MM.1S (cell line): ENCODE measurements around the gene FXR2.
"Not testable (repeated sequence)": the region's sequence is repeated elsewhere in the genome, so short reads cannot be mapped to it uniquely, and the experiment has no call there.

Experiments used
- DNase-seq: peaks from one replicate; pipeline ENCODE4 v3.0.0-alpha.2; 2015
- H2AFZ ChIP-seq: fragments of 300-600 bp; sonication (generic); 2 replicates; pipeline ENCODE4 v1.6.0; 2016; ENCODE audit warnings: antibody characterized with exemption, low read length
- H3F3A ChIP-seq: fragments of 300-600 bp; sonication (generic); 2 replicates; pipeline ENCODE4 v1.6.1; 2016; ENCODE audit warnings: mild to moderate bottlenecking, antibody characterized with exemption, low read length, moderate library complexity, mixed read lengths; ENCODE audit not compliant: insufficient read depth
- H3K27ac ChIP-seq: fragments of 300-600 bp; sonication (generic); 2 replicates; pipeline ENCODE4 v1.5.1; 2016; ENCODE audit warnings: mild to moderate bottlenecking, low read length
- H3K27me3 ChIP-seq: fragments of 300-600 bp; sonication (generic); replicated peaks from 2 replicates; pipeline ENCODE4 v1.6.0; 2016; ENCODE audit warnings: low read length; ENCODE audit not compliant: insufficient read depth
- H3K36me3 ChIP-seq: fragments of 300-600 bp; sonication (generic); replicated peaks from 2 replicates; pipeline ENCODE4 v1.6.1; 2016; ENCODE audit warnings: mild to moderate bottlenecking, low read length, mixed read lengths; ENCODE audit not compliant: insufficient read depth
- H3K4me1 ChIP-seq: fragments of 300-600 bp; sonication (generic); 2 replicates; pipeline ENCODE4 v1.6.1; 2016; ENCODE audit warnings: low read length, mixed read lengths
- H3K4me2 ChIP-seq: fragments of 300-600 bp; sonication (generic); 2 replicates; pipeline ENCODE4 v1.6.0; 2016; ENCODE audit warnings: low read depth, low read length
- H3K4me3 ChIP-seq: fragments of 300-600 bp; sonication (generic); 2 replicates; pipeline ENCODE4 v1.5.1; 2016; ENCODE audit warnings: low read length, mixed read lengths
- H3K79me2 ChIP-seq: fragments of 300-600 bp; sonication (generic); 2 replicates; pipeline ENCODE4 v1.6.1; 2016; ENCODE audit warnings: mixed run types, low read length, mixed read lengths
- H3K9ac ChIP-seq: fragments of 300-600 bp; sonication (generic); 2 replicates; pipeline ENCODE4 v1.6.1; 2016; ENCODE audit warnings: low read length, mixed read lengths
- H3K9me2 ChIP-seq: fragments of 300-600 bp; sonication (generic); replicated peaks from 2 replicates; pipeline ENCODE4 v1.6.1; 2016; ENCODE audit warnings: mild to moderate bottlenecking, low read length, mixed read lengths; ENCODE audit not compliant: insufficient read depth
- H3K9me3 ChIP-seq: fragments of 300-600 bp; sonication (generic); replicated peaks from 2 replicates; pipeline ENCODE4 v1.6.1; 2016; ENCODE audit warnings: mild to moderate bottlenecking, low read length, mixed read lengths; ENCODE audit not compliant: insufficient read depth
- H4K20me1 ChIP-seq: fragments of 300-600 bp; sonication (generic); 2 replicates; pipeline ENCODE4 v1.6.1; 2016; ENCODE audit warnings: mild to moderate bottlenecking, low read length, moderate library complexity, mixed read lengths; ENCODE audit not compliant: insufficient read depth
- EZH2 ChIP-seq: fragments of 300-600 bp; sonication (generic); optimal IDR thresholded peaks from 2 replicates; pipeline ENCODE3; 2017; ENCODE audit warnings: low read depth, mild to moderate bottlenecking, antibody characterized with exemption, low read length, mixed read lengths
- EZH2phosphoT487 ChIP-seq: fragments of 300-600 bp; sonication (generic); IDR thresholded peaks from 2 replicates; pipeline ENCODE4 v1.6.1; 2018; ENCODE audit warnings: antibody characterized with exemption, low read length
- TF ChIP-seq, protein P1 (sequence below): fragments of 300-600 bp; sonication (generic); IDR thresholded peaks from 2 replicates; pipeline ENCODE4 v1.5.1; 2016; ENCODE audit warnings: antibody characterized with exemption, low read length, mixed read lengths

Gene FXR2

GRCh38 chr17:7610641-7611040 is 4.1 kb downstream of the FXR2 start:
- Histone ChIP-seq H3K9ac (no peak overlapping the region), H3K36me3 (no peaks in the 10 kb centered on the region), H4K20me1 (no peaks in the 10 kb centered on the region), H3K4me3 (no peak overlapping the region), H3K27ac (no peak overlapping the region), H2AFZ (no peak overlapping the region), H3K27me3 (no peaks in the 10 kb centered on the region), H3K4me2 (no peak overlapping the region), H3K9me2 (no peaks in the 10 kb centered on the region), H3F3A (no peaks in the 10 kb centered on the region), H3K9me3 (no peaks in the 10 kb centered on the region), H3K79me2 (peaks cover 53% of the 10 kb centered on the region), H3K4me1 (0 out of 2 replicates have a peak, but pooled peaks cover 7% of the 10 kb centered on the region)
- DNase-seq, result no peak
- TF ChIP-seq EZH2, result no peak
- TF ChIP-seq, protein P1, sequence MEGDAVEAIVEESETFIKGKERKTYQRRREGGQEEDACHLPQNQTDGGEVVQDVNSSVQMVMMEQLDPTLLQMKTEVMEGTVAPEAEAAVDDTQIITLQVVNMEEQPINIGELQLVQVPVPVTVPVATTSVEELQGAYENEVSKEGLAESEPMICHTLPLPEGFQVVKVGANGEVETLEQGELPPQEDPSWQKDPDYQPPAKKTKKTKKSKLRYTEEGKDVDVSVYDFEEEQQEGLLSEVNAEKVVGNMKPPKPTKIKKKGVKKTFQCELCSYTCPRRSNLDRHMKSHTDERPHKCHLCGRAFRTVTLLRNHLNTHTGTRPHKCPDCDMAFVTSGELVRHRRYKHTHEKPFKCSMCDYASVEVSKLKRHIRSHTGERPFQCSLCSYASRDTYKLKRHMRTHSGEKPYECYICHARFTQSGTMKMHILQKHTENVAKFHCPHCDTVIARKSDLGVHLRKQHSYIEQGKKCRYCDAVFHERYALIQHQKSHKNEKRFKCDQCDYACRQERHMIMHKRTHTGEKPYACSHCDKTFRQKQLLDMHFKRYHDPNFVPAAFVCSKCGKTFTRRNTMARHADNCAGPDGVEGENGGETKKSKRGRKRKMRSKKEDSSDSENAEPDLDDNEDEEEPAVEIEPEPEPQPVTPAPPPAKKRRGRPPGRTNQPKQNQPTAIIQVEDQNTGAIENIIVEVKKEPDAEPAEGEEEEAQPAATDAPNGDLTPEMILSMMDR, result no peak
- TF ChIP-seq EZH2phosphoT487, result no peak

DNA sequence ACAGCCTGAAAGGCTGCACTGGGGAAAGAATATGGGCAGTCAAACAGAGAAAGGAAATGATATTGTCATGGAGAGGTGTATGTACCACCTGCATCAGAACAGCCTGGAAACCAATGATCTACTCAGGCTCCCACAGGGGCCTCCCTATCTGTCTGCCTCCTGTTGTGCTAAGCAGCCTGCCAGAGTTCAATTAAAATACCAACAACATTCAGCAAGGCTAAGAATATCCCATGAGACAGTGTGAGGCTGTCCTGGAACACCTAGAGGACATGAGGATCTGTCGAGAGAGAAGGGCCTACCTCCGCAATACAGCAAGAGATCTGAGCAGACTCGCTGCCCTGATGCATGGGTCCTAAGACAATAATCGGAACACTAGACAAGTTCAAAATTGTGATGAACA is 8.4 kb downstream of the FXR2 start:
- Histone ChIP-seq H3K4me1 (no peaks in the 10 kb centered on the region), H3K9me3 (no peaks in the 10 kb centered on the region), H3K4me2 (no peak overlapping the region), H3K27ac (no peak overlapping the region), H3K9me2 (no peaks in the 10 kb centered on the region), H4K20me1 (no peaks in the 10 kb centered on the region), H3K9ac (no peak overlapping the region), H3K4me3 (no peak overlapping the region), H3K36me3 (peaks cover 4% of the 10 kb centered on the region), H3K79me2 (peaks cover 24% of the 10 kb centered on the region), H2AFZ (no peak overlapping the region), H3K27me3 (no peaks in the 10 kb centered on the region), H3F3A (no peaks in the 10 kb centered on the region)
- TF ChIP-seq, protein P1, result no peak
- TF ChIP-seq EZH2phosphoT487 (no peak), EZH2 (no peak)
- no peak for DNase-seq

- H3K9me3 ChIP-seq, H3K4me1 ChIP-seq, DNase-seq, H3K4me2 ChIP-seq, H3K79me2 ChIP-seq, H4K20me1 ChIP-seq, H2AFZ ChIP-seq, H3F3A ChIP-seq, H3K36me3 ChIP-seq, H3K27me3 ChIP-seq, H3K9me2 ChIP-seq, H3K4me3 ChIP-seq, H3K27ac ChIP-seq, H3K9ac ChIP-seq: not testable (repeated sequence)
These were observed 17.1 kb downstream of the FXR2 start for GRCh38 chr17:7597561-7597960.

DNA sequence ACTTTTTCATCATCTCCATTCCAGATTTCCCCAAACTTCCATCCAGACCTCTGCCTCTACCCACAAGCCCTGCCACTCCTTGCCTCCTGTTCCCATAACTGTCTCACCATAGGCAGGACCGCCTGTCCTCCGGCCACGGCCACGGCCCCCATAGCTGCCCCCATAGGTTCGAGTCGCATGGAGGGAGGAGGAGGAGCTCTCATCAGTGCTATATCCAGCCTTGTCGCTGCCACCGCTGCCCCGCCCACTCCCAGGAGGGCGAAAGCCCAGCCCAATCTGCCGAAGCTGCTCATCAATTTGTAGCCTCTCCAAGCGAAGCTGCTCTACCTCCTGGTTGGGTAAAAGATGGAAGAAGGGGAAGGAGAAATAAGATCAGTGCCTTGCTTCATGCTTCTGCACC is 21.4 kb downstream of the FXR2 start:
- H3F3A ChIP-seq, result 0 out of 2 replicates have a peak, but pooled peaks cover 8% of the 10 kb centered on the region
- no peaks in the 10 kb centered on the region for H3K4me1 ChIP-seq
- no peak overlapping the region for H3K4me2 ChIP-seq
- no peaks in the 10 kb centered on the region for H3K9me3 ChIP-seq
- H3K27me3 ChIP-seq, result no peaks in the 10 kb centered on the region
- no peak overlapping the region for H3K4me3 ChIP-seq
- no peaks in the 10 kb centered on the region; the same call in 1 of the 2 replicates for H3K36me3 ChIP-seq
- H4K20me1 ChIP-seq, result no peaks in the 10 kb centered on the region
- no peak for TF ChIP-seq EZH2
- TF ChIP-seq, protein P1, result no peak
- TF ChIP-seq EZH2phosphoT487, result no peak
- H2AFZ ChIP-seq, result no peak overlapping the region
- no peak for DNase-seq
- no peaks in the 10 kb centered on the region for H3K79me2 ChIP-seq
- H3K9ac ChIP-seq, result no peak overlapping the region
- no peaks in the 10 kb centered on the region for H3K9me2 ChIP-seq
- no peak overlapping the region for H3K27ac ChIP-seq
